ENCODE measurements around the gene METTL24.

GRCh38 chr6:110287462-110288341 is 70.4 kb downstream of the METTL24 start:
- no peak for TF ChIP-seq EZH2 (IDR thresholded peaks at IDR 0.05; ENCODE audit: low read depth)
- no peak for TF ChIP-seq CTCF (conservative IDR thresholded peaks at IDR 0.05)

All from PC-9 (cell line).